NCI-H187 (cell line): ENCODE measurements around the gene BBX.
"Not testable (repeated sequence)": the region's sequence is repeated elsewhere in the genome, so short reads cannot be mapped to it uniquely, and the experiment has no call there.

Experiments
- DNase-seq, 2 experiments: peaks; one replicate each; lab custom pipeline; 2025; lab: John Stamatoyannopoulos, UW

Gene BBX

DNA sequence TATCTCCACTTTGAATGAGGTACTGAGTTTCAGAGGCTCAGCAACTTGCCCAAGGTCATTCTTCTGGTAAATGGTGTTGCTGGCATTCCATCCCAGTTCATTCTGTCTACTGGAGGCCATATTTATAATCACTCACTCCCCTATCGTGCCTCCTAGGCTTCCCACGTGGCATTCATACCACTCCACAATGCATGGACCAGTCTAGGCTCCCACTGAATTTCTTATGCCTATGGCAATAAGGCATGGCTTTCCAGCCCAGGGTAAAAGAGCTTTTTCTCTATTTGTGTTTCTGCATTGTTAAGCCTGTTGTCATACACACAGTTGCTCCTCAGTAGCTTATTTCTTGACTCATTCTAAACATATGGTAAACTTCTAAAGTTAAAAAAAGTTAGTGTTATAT, 19.9 kb downstream of the BBX start:
- no peak for DNase-seq

DNA sequence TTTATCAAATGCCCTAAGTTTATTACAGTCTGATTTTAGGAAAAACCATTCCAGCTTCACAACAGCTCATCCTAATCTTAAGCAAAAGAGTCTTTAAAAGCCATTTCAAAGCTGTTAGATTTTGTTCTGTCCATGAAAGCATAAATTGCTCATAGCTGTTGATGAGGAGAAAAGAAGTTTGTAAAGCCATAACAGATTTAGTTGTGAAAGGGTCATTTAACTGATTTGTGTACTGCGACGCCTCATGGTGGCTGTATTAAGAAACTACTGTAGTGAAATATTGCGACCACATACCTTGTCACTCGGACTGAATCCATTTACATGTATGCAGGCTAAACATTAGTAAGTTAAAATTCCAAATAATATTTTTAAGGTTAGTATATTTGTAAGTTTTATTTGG, 20.9 kb downstream of the BBX start:
- no peak for DNase-seq

GRCh38 chr3:107545680-107546120, 22.9 kb downstream of the BBX start:
- no peak for DNase-seq

GRCh38 chr3:107548601-107549000, 25.8 kb downstream of the BBX start:
- no peak for DNase-seq

- no peak for DNase-seq
Measured at GRCh38 chr3:107555359-107555758, 32.6 kb downstream of the BBX start.

GRCh38 chr3:107557743-107558142, 35.0 kb downstream of the BBX start:
- no peak for DNase-seq

DNA sequence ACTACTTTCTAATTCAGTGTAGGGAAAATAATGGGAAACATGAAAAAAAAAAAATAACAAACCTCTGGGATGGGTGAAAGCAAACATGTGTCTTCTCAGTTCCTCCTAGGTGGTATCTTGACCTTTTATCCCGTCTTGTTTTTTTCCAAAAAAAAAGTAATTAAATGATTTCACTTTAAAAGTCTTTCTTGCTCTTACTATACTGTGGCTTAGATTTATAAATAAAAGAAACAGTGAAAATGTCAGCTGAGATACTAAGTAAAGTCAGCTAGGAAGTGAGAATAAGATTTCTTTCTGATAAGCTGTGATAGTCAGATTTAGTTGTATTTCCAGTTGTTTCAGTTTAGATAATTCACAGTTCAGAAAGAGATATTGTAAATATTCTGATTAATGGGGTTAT, 37.4 kb downstream of the BBX start:
- no peak for DNase-seq

GRCh38 chr3:107561980-107562379, 39.2 kb downstream of the BBX start:
- DNase-seq, result no peak

GRCh38 chr3:107562969-107563529, 40.3 kb downstream of the BBX start:
- DNase-seq, result no peak

DNA sequence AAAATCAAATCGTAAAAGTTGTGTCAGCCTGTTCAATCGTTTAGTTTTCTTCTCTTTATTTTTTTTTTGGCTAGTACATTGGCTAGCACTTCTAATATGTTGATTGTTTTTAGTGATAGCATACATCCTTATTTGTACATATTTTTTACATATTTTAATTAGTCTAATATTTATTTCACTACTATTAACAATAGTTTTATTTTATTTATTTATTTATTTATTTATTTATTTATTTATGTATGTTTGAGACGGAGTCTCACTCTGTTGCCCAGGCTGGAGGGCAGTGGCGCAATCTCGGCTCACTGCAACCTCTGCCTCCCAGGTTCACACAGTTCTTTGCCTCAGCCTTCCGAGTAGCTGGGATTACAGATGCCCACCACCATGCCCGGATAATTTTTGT, 42.5 kb downstream of the BBX start:
- not testable (repeated sequence) for DNase-seq

GRCh38 chr3:107571089-107571488, 48.3 kb downstream of the BBX start:
- not testable (repeated sequence) for DNase-seq

GRCh38 chr3:107571492-107571891, 48.7 kb downstream of the BBX start:
- not testable (repeated sequence) for DNase-seq

DNA sequence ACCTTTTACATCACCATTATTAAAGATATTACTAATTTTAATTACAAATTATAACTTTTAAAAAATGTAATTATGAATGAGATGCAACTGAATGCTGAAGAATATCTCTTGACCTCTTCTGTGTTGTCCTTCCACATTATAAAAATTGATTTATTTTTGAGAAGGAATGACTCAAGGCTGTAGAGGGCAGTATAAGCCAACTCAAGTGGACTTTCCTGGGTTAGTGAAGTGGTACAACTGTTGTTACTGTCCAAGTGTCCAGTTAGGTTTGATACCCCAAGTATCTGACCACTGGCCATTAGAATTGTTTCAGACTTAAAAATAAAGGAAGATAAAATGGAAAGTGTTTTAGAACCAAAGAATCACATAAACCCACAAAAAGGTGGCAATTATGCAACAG, 51.9 kb downstream of the BBX start:
- DNase-seq, result no peak

DNA sequence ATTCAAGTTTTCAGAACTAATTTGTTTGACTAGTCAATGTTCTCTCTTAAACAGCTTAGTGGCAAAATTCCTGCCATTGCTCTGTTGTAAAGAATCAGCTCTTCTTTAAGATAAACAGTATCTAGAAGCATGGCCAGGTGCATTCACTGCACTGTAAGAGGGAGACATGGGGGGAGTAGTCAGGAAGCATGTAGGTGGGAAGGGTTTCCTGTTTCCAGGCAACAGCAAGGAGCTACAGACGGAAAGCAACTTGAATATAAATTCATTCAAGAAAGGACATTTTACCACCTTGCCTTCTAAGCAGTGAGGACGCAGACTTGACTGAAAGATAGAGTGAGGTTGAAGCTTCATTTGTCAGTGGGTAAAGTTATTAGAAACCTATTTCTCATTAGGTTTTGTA, 55.3 kb downstream of the BBX start:
- DNase-seq, result no peak

DNA sequence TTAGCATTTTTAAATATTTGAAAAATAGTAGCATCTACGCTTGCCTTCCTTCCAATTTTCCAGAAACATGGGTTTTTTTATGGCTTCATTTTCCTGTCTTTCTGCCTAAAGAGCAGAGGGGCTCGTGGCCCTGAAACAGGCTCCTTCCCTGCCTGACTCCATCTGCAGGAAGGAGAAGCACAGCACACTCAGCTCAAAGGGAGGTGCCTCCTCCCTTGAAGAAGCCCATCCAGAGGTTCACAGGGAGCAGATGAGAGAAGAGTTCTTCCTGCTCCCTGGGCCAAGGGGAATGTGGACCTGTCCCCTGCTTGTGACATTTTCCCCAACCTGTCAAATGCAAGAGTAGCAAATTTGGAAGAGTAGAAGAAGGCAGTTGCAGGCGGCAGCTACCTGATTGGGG, 55.8 kb downstream of the BBX start:
- DNase-seq, result no peak

DNA sequence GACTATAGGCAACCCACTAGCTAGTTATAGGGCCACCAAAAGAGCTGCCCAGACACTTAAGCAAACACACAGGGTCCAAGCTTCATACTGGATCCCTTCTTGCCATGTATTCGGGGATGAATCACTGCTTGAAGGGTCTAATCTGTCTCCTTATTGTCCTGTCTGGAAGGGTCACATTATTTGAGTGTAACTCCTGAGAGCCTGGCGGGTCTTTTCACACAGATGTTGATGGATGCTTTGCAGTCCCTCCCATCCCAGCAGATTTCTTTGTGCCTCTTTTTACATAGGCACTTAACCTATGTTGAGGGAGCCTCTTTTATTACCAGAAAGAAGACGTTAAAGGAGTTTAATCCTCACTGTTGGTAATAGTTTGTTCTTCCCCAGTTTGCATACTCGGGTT, 56.6 kb downstream of the BBX start:
- no peak for DNase-seq

DNA sequence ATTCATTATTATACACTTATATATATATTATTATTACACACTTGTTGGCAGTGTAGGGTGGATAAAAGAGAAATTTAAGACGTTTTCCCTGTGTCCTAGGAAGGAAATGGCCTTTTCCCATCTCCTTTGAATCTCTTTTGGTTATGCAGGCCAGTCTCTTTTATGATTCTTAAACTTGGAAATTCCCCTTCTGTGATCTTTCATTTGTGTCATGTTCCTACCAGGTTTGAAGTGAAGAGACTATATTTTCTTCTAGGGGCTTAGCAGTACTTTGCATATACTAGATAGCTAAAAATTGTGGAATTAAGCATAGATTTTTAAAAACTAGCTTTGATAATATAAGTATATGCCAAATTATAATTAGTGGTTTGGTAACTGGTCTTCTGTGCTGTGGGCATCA, 58.5 kb downstream of the BBX start:
- DNase-seq, result no peak

DNA sequence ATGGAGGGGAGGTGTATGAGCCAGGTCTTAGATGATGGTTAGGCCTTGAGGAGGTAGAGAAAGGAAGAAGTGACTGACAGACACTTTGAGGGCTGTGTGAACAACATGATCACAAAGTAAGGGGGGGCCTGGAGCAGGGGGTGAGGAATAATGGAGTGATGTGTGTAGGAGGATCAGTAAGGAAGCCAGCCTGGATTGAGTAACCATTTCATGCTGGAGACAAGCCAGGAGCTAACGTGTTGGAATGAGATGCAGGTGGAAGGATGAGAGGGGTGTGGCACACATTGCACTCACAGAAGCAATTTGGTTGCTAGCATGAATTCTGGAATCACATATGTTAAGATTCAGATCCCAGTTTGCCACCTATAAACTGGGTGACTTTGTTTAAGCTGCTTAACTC, 65.5 kb downstream of the BBX start:
- no peak for DNase-seq

DNA sequence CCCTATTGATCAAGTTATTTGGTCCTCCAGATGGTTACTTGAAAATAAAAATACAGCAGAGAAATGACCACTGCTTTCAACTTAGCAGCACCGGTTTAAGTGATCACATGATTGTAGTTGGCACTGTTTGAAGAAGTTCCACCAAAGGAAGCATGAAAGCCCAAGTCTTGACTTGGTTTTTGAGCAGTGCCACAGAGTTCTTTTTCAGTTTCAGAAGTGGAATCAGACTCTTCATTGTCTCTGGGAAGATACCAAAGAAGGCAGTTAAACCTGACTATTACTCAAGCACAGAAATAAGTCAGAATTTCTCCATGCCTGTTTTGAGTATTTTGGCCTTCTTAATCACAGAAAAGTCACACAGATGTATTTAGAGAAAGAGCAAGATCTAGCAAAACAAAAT, 66.7 kb downstream of the BBX start:
- DNase-seq, result no peak

DNA sequence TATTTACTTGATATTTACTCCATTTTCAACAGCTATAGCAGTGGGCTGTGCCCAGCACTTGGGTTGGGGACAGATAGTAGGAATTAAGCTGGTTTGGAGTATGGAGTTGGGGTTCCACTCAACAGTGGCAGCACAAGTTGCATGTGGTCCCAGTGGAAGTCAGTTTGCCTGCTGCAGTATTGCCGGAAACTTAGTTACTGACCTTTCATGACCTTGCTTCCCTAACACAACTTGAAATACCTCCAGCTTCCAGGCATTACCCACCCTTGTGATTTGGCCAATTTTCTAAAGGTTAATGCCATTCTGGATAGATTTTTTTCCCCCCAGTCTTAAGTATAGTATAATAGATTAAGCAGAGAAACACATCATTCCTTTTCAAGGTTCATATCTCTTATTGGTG, 68.0 kb downstream of the BBX start:
- no peak for DNase-seq

- DNase-seq, result no peak
Measured at GRCh38 chr3:107592073-107592472, 69.3 kb downstream of the BBX start.

GRCh38 chr3:107594870-107595269, 72.1 kb downstream of the BBX start:
- no peak for DNase-seq

- DNase-seq, result no peak
Measured at GRCh38 chr3:107596639-107597038, 73.9 kb downstream of the BBX start.

DNA sequence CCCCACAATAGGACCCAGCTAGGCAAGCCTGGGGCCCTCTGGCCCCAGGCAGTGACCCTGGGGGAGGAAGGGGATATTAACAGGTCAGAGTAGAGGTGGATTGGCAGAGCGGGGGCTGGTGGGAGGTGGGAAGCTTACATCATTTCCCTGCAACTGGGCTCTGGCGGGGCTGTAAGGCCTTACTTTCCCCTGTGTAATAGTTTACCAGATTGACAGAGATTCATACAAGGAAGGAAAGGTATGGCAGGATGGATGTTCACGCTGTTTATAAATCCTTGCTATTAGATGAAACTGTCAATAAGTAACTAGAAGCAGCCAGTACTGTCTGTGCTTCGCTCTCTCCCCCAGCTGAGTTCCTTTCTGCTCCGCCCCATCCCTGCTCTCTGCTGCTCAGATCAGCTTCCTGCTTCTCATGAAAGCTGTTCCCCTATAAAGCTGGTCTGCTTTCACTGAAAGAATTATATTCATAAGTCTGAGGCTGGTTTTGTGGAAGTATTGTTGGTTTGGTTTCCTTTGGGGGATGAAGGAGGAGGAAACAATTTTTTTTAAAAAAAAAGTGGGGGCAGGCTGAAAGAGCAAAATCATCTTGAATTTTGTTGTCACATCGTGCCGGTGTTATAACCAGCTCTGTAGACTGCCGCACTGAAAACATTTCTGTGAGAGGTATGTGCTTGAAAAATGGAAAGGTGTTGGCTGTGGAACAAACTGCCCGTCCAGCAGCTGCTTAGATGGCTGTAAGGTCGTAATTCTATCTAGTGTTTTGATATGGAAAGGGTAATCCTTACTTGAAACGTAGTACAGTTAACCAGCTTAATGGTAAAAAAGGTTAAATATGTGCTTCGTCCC, 76.4 kb downstream of the BBX start:
- DNase-seq, result no peak
